ENCODE data around the gene AMIGO1. TPM values are rescaled to one million over a fixed set of nuclear protein-coding genes. Genes with fewer than 3 reads are reported as not detected.

Gene AMIGO1
- total RNA-seq (ENCODE audit: unreplicated experiment): 8.0 TPM
- long read RNA-seq, full-length matches to known transcripts: 1 of 1 reads
- long read RNA-seq, partial matches to known transcripts: 0 of 1 reads
- long read RNA-seq, other reads (novel, unspliced or antisense): 0 of 1 reads

GRCh38 chr1:109509176-109510134 lies at the start of gene AMIGO1:
Gene AMIGO1, minus strand, starts transcription at chr1:109509727. Its CDS starts 815 bp downstream, at chr1:109508912.
- Mint-ChIP-seq H3K27me3 (ENCODE audit: unreplicated experiment) (peaks cover 25% of the 10 kb centered on the region), H3K9me3 (ENCODE audit: unreplicated experiment) (peaks cover 12% of the 10 kb centered on the region), H3K36me3 (ENCODE audit: unreplicated experiment) (peaks cover 11% of the 10 kb centered on the region), H3K4me1 (ENCODE audit: low read depth, unreplicated experiment) (peaks cover 5% of the 10 kb centered on the region), H3K27ac (ENCODE audit: unreplicated experiment) (peak within 1 kb of the TSS; percentile 64), H3K4me3 (ENCODE audit: unreplicated experiment) (peak within 1 kb of the TSS; percentile 96)
- DNase-seq: peak; percentile 62
- no peak for TF ChIP-seq CTCF (IDR thresholded peaks at IDR 0.05; ENCODE audit: partially characterized antibody, unreplicated experiment)

- no peak for DNase-seq
- no peaks in the 10 kb centered on the region for H3K9me3 Mint-ChIP-seq (ENCODE audit: unreplicated experiment)
- peaks cover 3% of the 10 kb centered on the region for H3K27me3 Mint-ChIP-seq (ENCODE audit: unreplicated experiment)
- no peak for TF ChIP-seq CTCF (IDR thresholded peaks at IDR 0.05; ENCODE audit: partially characterized antibody, unreplicated experiment)
- no peak overlapping the region for H3K4me3 Mint-ChIP-seq (ENCODE audit: unreplicated experiment)
- no peak overlapping the region for H3K27ac Mint-ChIP-seq (ENCODE audit: unreplicated experiment)
- H3K36me3 Mint-ChIP-seq (ENCODE audit: unreplicated experiment): no peaks in the 10 kb centered on the region
- peaks cover 16% of the 10 kb centered on the region for H3K4me1 Mint-ChIP-seq (ENCODE audit: low read depth, unreplicated experiment)
Measured at GRCh38 chr1:109557520-109557919, 48.0 kb upstream of the AMIGO1 start.

- peaks cover 16% of the 10 kb centered on the region for H3K4me1 Mint-ChIP-seq (ENCODE audit: low read depth, unreplicated experiment)
- TF ChIP-seq CTCF (IDR thresholded peaks at IDR 0.05; ENCODE audit: partially characterized antibody, unreplicated experiment): no peak
- H3K36me3 Mint-ChIP-seq (ENCODE audit: unreplicated experiment): no peaks in the 10 kb centered on the region
- H3K27me3 Mint-ChIP-seq (ENCODE audit: unreplicated experiment): peaks cover 3% of the 10 kb centered on the region
- H3K4me3 Mint-ChIP-seq (ENCODE audit: unreplicated experiment): no peak overlapping the region
- no peak for DNase-seq
- no peaks in the 10 kb centered on the region for H3K9me3 Mint-ChIP-seq (ENCODE audit: unreplicated experiment)
- no peak overlapping the region for H3K27ac Mint-ChIP-seq (ENCODE audit: unreplicated experiment)
Measured at GRCh38 chr1:109556563-109556962, 47.0 kb upstream of the AMIGO1 start.

- Mint-ChIP-seq H3K36me3 (ENCODE audit: unreplicated experiment) (no peaks in the 10 kb centered on the region), H3K4me1 (ENCODE audit: low read depth, unreplicated experiment) (peaks cover 15% of the 10 kb centered on the region), H3K9me3 (ENCODE audit: unreplicated experiment) (peaks cover 2% of the 10 kb centered on the region), H3K4me3 (ENCODE audit: unreplicated experiment) (peak within 1 kb of the TSS; percentile 94), H3K27ac (ENCODE audit: unreplicated experiment) (peak within 1 kb of the TSS; percentile 72), H3K27me3 (ENCODE audit: unreplicated experiment) (peaks cover 4% of the 10 kb centered on the region)
- DNase-seq: peak; percentile 90
- TF ChIP-seq CTCF (IDR thresholded peaks at IDR 0.05; ENCODE audit: partially characterized antibody, unreplicated experiment): no peak
Measured at GRCh38 chr1:109548321-109549267, 39.1 kb upstream of the AMIGO1 start, which contains the start of gene GNAI3. Gene GNAI3, plus strand, starts transcription at chr1:109548615. Its CDS starts 106 bp downstream, at chr1:109548721.
